ENCODE data around the gene OSBPL1A. TPM values are rescaled to one million over a fixed set of nuclear protein-coding genes. Genes with fewer than 3 reads are reported as not detected.

OSBPL1A gene
- total and polyA plus RNA-seq, 10 of the 15 experiments (the other 5 are each of a cell fraction or from before 2014, with no cell fraction given): 0.02 to 0.83 (median 0.11) TPM; not detected in 6

GRCh38 chr18:24364177-24364576 is 33.4 kb downstream of the OSBPL1A start:
- DNase-seq (ENCODE audit: low read depth, low spot score): no peak
- Histone ChIP-seq H3K4me1 (ENCODE audit: control insufficient read depth, insufficient read depth, low read length) (no peaks in the 10 kb centered on the region), H3K9me3 (replicated peaks; ENCODE audit: control insufficient read depth, insufficient read depth, low read length) (no peaks in the 10 kb centered on the region), H3K9ac (ENCODE audit: control insufficient read depth, insufficient read depth, low read length) (no peak overlapping the region), H3K4me2 (ENCODE audit: control insufficient read depth, insufficient read depth) (no peak overlapping the region), H4K20me1 (ENCODE audit: control insufficient read depth, insufficient read depth) (no peaks in the 10 kb centered on the region), H3K4me3 (no peak overlapping the region), H3K36me3 (ENCODE audit: control insufficient read depth in 2 of 2, insufficient read depth in 2 of 2, low read length in 1 of 2) (no peaks in the 10 kb centered on the region), H3K27ac (ENCODE audit: control insufficient read depth, insufficient read depth) (no peak overlapping the region), H3K27me3 (replicated peaks in 1 of 2; ENCODE audit: control insufficient read depth in 2 of 2, insufficient read depth in 2 of 2, low read length in 1 of 2) (0 out of 4 replicates have a peak, but pooled peaks cover 0 to 2% of the 10 kb centered on the region in 2 experiments), H3K79me2 (ENCODE audit: control insufficient read depth, insufficient read depth, low read length) (no peaks in the 10 kb centered on the region), H2AFZ (ENCODE audit: control insufficient read depth, low read depth, low read length) (no peak overlapping the region)
- WGBS (ENCODE audit: insufficient coverage, insufficient replicate concordance, low lambda C conversion rate, missing lambda C conversion rate): 0% methylated on average over 1 of the region's 1 CpG
- intact Hi-C loops (cut with micrococcal nuclease; ENCODE audit: unreplicated experiment): no loop called here
- ChIA-PET RAD21 (ENCODE audit: unreplicated experiment) (no interaction called here), CTCF (interaction anchor here (1.5 kb wide), 1 partner anchor 362 kb away, joined by 4 read pairs; no protein-coding TSS in a partner anchor), SMC1A (ENCODE audit: uncharacterized antibody, unreplicated experiment) (interaction anchor here (0.5 to 0.6 kb wide), 2 partner anchors 245 to 1512 kb away, joined by 3 to 5 read pairs; no protein-coding TSS in a partner anchor), POLR2A (no interaction called here)
- no TSS peak for BruUV-seq (replicated peaks)
- no peak for FAIRE-seq
- ATAC-seq: no peak
- in situ Hi-C loops (cut with MboI): loop anchor here (5.0 kb wide), 1 partner anchor 368 kb away; no protein-coding TSS in a partner anchor
- TF ChIP-seq EP300 (IDR thresholded peaks at IDR 0.05; ENCODE audit: borderline replicate concordance in 1 of 2, control insufficient read depth in 1 of 2, low read depth in 2 of 2, low read length in 2 of 2) (no peak), MYC (IDR thresholded peaks at IDR 0.05; ENCODE audit: insufficient read depth, insufficient read length, insufficient replicate concordance, low read length, severe bottlenecking) (no peak), BCL11A (IDR thresholded peaks at IDR 0.05; ENCODE audit: low read depth, low read length) (no peak)

- Histone ChIP-seq H3K9me3 (replicated peaks; ENCODE audit: control insufficient read depth, insufficient read depth, low read length) (no peaks in the 10 kb centered on the region), H3K27ac (ENCODE audit: control insufficient read depth, insufficient read depth) (no peak overlapping the region), H3K27me3 (replicated peaks in 1 of 2; ENCODE audit: control insufficient read depth in 2 of 2, insufficient read depth in 2 of 2, low read length in 1 of 2) (0 out of 4 replicates have a peak, but pooled peaks cover 0 to 2% of the 10 kb centered on the region in 2 experiments), H3K4me2 (ENCODE audit: control insufficient read depth, insufficient read depth) (no peak overlapping the region), H2AFZ (ENCODE audit: control insufficient read depth, low read depth, low read length) (no peak overlapping the region), H3K9ac (ENCODE audit: control insufficient read depth, insufficient read depth, low read length) (no peak overlapping the region), H3K4me3 (no peak overlapping the region), H3K4me1 (ENCODE audit: control insufficient read depth, insufficient read depth, low read length) (no peaks in the 10 kb centered on the region), H3K36me3 (ENCODE audit: control insufficient read depth in 2 of 2, insufficient read depth in 2 of 2, low read length in 1 of 2) (no peaks in the 10 kb centered on the region), H4K20me1 (ENCODE audit: control insufficient read depth, insufficient read depth) (no peaks in the 10 kb centered on the region), H3K79me2 (ENCODE audit: control insufficient read depth, insufficient read depth, low read length) (no peaks in the 10 kb centered on the region)
- ChIA-PET POLR2A (no interaction called here), SMC1A (ENCODE audit: uncharacterized antibody, unreplicated experiment) (interaction anchor here (0.9 to 2.1 kb wide), 4 partner anchors 69 to 186 kb away, joined by 3 to 10 read pairs (median 5); no protein-coding TSS in a partner anchor), RAD21 (ENCODE audit: unreplicated experiment) (interaction anchor here (1.0 to 5.1 kb wide), 2 partner anchors 126 to 131 kb away, joined by 3 to 59 read pairs; no protein-coding TSS in a partner anchor), CTCF (interaction anchor here (1.3 to 7.7 kb wide), 3 partner anchors 125 to 362 kb away, joined by 3 to 124 read pairs (median 4); no protein-coding TSS in a partner anchor)
- intact Hi-C loops (cut with micrococcal nuclease; ENCODE audit: unreplicated experiment): no loop called here
- FAIRE-seq (no peak), ATAC-seq (no peak), DNase-seq (ENCODE audit: low read depth, low spot score) (no peak)
- no TSS peak for BruUV-seq (replicated peaks)
- 88% methylated on average over 1 of the region's 1 CpG for WGBS (ENCODE audit: insufficient coverage, insufficient replicate concordance, low lambda C conversion rate, missing lambda C conversion rate)
- in situ Hi-C loops (cut with MboI): loop anchor here (5.0 kb wide), 1 partner anchor 370 kb away; no protein-coding TSS in a partner anchor
- TF ChIP-seq ZNF24 (IDR thresholded peaks at IDR 0.05): no peak
- no peak for TF ChIP-seq NFIC (IDR thresholded peaks at IDR 0.05; ENCODE audit: low read depth, low read length)
- TF ChIP-seq ATF3 (IDR thresholded peaks at IDR 0.05; ENCODE audit: borderline replicate concordance, extremely low read depth, low read depth, low read length): no peak
- no peak for TF ChIP-seq RELB (IDR thresholded peaks at IDR 0.05; ENCODE audit: low read depth)
- no peak for TF ChIP-seq E2F4 (IDR thresholded peaks at IDR 0.05; ENCODE audit: low read depth, low read length)
- no peak for TF ChIP-seq BCLAF1 (IDR thresholded peaks at IDR 0.05)
- TF ChIP-seq LARP7 (IDR thresholded peaks at IDR 0.05): no peak
Observed at GRCh38 chr18:24362757-24363156, 34.9 kb downstream of the OSBPL1A start.
